GM10266 (cell line): Measurements from ENCODE around the gene NCLN.

Experiments
- DNase-seq: peaks from one replicate; pipeline ENCODE4 v3.0.0; 2012; ENCODE audit errors: extremely low spot score
- CTCF ChIP-seq: IDR thresholded peaks from 2 replicates; pipeline ENCODE4 v1.5.1; 2012; ENCODE audit warnings: mild to moderate bottlenecking, low read depth; ENCODE audit not compliant: control insufficient read depth, insufficient read depth; ENCODE audit errors: missing control alignments

The NCLN gene

GRCh38 chr19:3238066-3238561 lies 52.4 kb downstream of the NCLN start:
- DNase-seq: no peak
- TF ChIP-seq CTCF: no peak

GRCh38 chr19:3239367-3239766 lies 53.6 kb downstream of the NCLN start:
- TF ChIP-seq CTCF: no peak
- no peak for DNase-seq

- DNase-seq: no peak
- no peak for TF ChIP-seq CTCF
Observed at GRCh38 chr19:3243819-3244700, 58.3 kb downstream of the NCLN start.

- no peak for DNase-seq
- no peak for TF ChIP-seq CTCF
Observed at GRCh38 chr19:3245050-3245449, 59.3 kb downstream of the NCLN start.

GRCh38 chr19:3248728-3249326 lies 63.1 kb downstream of the NCLN start:
- no peak for DNase-seq
- TF ChIP-seq CTCF: no peak

GRCh38 chr19:3249408-3249807 lies 63.7 kb downstream of the NCLN start:
- no peak for DNase-seq
- TF ChIP-seq CTCF: no peak

- TF ChIP-seq CTCF: peak; percentile 54
- no peak for DNase-seq
Observed at GRCh38 chr19:3250675-3251074, 64.9 kb downstream of the NCLN start.
